HepG2 (cell line): ENCODE data around the gene CDHR3. TPM values are rescaled to one million over a fixed set of nuclear protein-coding genes. Genes with fewer than 3 reads are reported as not detected.

Source experiments
- KDM2A ChIP-seq: sonication (generic); formaldehyde crosslinking; IDR thresholded peaks from 2 replicates; pipeline ENCODE4 v1.4.0; 2020; ENCODE audit warnings: low read depth, missing genetic modification reagents, borderline replicate concordance
- PCBP2 ChIP-seq: fragments of 200-400 bp; formaldehyde crosslinking; optimal IDR thresholded peaks from 2 replicates; pipeline ENCODE3; 2018; ENCODE audit warnings: low read length, low read depth; ENCODE audit not compliant: poor library complexity, severe bottlenecking
- ZFP41 ChIP-seq: sonication (generic); formaldehyde crosslinking; IDR thresholded peaks from 2 replicates; pipeline ENCODE4 v1.4.0; 2020; ENCODE audit warnings: mild to moderate bottlenecking, missing genetic modification reagents, borderline replicate concordance
- ZNF484 ChIP-seq: sonication (generic); formaldehyde crosslinking; IDR thresholded peaks from 2 replicates; pipeline ENCODE4 v1.5.1; 2020; ENCODE audit warnings: mild to moderate bottlenecking, low read depth, missing genetic modification reagents, borderline replicate concordance
- ZNF687 ChIP-seq: sonication (generic); formaldehyde crosslinking; IDR thresholded peaks from 2 replicates; pipeline ENCODE4 v1.5.1; 2020; ENCODE audit warnings: mild to moderate bottlenecking, missing genetic modification reagents, moderate library complexity
- ZNF773 ChIP-seq: sonication (generic); formaldehyde crosslinking; IDR thresholded peaks from 2 replicates; pipeline ENCODE4 v1.4.0; 2020; ENCODE audit warnings: missing genetic modification reagents, borderline replicate concordance
- ZUFSP ChIP-seq: sonication (generic); formaldehyde crosslinking; IDR thresholded peaks from 2 replicates; pipeline ENCODE4 v1.9.0; 2021; ENCODE audit warnings: missing genetic modification reagents, mild to moderate bottlenecking, borderline replicate concordance
- polyA plus RNA-seq, 8 experiments: library from polyadenylated mRNA; depleted of rRNA in 3 of 8; stranded (reverse) in 7 of 8; unstranded in 1 of 8; fragments of >200 nt; fragmentation: Illumina TruSeq in 4 of 8; extraction: Trizol in 4 of 8; gene quantifications; 2 replicates each; pipeline versions ENCODE4 v1.2.1 to v1.2.3, GENCODE V29; 2011 to 2016; ENCODE audit warnings: low read depth in 4 of 8, missing spikeins in 1 of 8, mixed read lengths in 1 of 8; ENCODE audit not compliant: insufficient read depth in 1 of 8
- total RNA-seq, 5 experiments: library from RNA; depleted of rRNA; stranded (reverse); fragments of >200 nt; fragmentation: Illumina TruSeq; extraction: Trizol; gene quantifications; 2 replicates each; pipeline ENCODE4 v1.2.3, GENCODE V29; 2016; ENCODE audit warnings: low read depth in 1 of 5
- TF ChIP-seq, protein P1 (sequence below): sonication (generic); formaldehyde crosslinking; IDR thresholded peaks from 2 replicates; pipeline ENCODE4 v1.5.1; 2020; ENCODE audit warnings: mild to moderate bottlenecking, missing genetic modification reagents, borderline replicate concordance
- TF ChIP-seq, protein P2 (sequence below): IDR thresholded peaks from 2 replicates; pipeline ENCODE4 v1.4.0; 2020; ENCODE audit warnings: mild to moderate bottlenecking, missing genetic modification reagents
- TF ChIP-seq, protein P3 (sequence below): sonication (generic); formaldehyde crosslinking; IDR thresholded peaks from 2 replicates; pipeline ENCODE4 v1.8.0; 2023; ENCODE audit warnings: mild to moderate bottlenecking, missing genetic modification reagents

Gene CDHR3
- total and polyA plus RNA-seq, 2 of the 13 experiments (the other 11 are each of a cell fraction or from before 2014, with no cell fraction given), result 6.5 to 11.8 TPM

DNA sequence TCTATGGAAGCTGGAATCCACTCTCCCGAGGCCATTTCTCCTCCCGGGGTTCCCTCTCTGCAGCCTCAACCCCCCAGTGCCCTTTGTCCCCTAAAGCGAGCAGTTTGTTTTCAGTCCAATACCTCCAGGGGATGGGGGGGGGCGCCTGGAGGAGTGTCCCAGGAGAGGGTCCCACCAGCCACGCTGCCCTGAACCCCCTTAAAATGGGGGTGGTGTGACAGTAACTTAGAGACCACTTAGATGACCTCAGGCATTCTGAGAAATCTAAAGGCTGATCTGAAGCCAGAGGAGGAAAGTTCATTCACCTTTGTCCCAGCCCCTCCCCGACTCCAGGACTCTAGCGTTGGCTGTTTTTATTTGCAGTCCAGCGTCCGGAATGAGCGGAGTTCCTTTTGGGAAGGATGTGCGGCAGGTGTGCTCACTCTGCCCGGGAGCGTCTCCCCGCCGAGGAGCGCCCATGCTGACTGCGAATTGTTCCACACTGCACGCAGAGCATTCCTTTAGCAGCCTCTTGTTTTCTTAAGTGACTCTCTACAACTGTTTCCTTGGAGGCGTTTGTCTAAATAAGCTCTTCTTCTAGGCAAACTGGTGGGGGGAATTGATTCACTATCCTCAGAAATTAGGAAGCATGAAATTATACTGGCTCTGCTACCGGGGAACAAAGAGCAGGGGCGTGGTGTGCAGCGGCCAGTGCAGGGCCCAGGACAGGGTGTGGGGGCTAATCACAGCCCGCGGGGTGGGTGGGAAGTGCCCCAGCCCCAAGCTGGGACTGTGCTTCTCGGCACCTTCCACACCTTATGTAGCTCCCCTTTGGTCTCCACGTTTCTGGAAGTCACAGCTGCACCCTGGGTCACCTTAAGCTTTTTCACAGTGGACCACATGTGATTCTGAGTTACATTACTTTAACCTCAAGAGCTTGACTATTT lies 102.8 kb downstream of the CDHR3 start (continued):
- TF ChIP-seq, protein P1, sequence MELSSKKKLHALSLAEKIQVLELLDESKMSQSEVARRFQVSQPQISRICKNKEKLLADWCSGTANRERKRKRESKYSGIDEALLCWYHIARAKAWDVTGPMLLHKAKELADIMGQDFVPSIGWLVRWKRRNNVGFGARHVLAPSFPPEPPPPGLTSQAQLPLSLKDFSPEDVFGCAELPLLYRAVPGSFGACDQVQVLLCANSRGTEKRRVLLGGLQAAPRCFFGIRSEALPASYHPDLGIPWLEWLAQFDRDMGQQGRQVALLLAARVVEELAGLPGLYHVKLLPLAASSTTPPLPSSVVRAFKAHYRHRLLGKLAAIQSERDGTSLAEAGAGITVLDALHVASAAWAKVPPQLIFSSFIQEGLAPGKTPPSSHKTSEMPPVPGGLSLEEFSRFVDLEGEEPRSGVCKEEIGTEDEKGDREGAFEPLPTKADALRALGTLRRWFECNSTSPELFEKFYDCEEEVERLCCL, result no peak
- TF ChIP-seq, protein P2, sequence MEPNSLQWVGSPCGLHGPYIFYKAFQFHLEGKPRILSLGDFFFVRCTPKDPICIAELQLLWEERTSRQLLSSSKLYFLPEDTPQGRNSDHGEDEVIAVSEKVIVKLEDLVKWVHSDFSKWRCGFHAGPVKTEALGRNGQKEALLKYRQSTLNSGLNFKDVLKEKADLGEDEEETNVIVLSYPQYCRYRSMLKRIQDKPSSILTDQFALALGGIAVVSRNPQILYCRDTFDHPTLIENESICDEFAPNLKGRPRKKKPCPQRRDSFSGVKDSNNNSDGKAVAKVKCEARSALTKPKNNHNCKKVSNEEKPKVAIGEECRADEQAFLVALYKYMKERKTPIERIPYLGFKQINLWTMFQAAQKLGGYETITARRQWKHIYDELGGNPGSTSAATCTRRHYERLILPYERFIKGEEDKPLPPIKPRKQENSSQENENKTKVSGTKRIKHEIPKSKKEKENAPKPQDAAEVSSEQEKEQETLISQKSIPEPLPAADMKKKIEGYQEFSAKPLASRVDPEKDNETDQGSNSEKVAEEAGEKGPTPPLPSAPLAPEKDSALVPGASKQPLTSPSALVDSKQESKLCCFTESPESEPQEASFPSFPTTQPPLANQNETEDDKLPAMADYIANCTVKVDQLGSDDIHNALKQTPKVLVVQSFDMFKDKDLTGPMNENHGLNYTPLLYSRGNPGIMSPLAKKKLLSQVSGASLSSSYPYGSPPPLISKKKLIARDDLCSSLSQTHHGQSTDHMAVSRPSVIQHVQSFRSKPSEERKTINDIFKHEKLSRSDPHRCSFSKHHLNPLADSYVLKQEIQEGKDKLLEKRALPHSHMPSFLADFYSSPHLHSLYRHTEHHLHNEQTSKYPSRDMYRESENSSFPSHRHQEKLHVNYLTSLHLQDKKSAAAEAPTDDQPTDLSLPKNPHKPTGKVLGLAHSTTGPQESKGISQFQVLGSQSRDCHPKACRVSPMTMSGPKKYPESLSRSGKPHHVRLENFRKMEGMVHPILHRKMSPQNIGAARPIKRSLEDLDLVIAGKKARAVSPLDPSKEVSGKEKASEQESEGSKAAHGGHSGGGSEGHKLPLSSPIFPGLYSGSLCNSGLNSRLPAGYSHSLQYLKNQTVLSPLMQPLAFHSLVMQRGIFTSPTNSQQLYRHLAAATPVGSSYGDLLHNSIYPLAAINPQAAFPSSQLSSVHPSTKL (CRISPR knock-in tag), result 0 out of 2 replicates have a peak, but pooled peaks have one; percentile 10
- TF ChIP-seq ZFP41 (no peak), KDM2A (CRISPR knock-in tag) (no peak), ZNF484 (no peak), ZNF773 (no peak), ZUFSP (no peak), PCBP2 (no peak), ZNF687 (CRISPR knock-in tag) (0 out of 2 replicates have a peak, but pooled peaks have one; percentile 32)
- TF ChIP-seq, protein P3, sequence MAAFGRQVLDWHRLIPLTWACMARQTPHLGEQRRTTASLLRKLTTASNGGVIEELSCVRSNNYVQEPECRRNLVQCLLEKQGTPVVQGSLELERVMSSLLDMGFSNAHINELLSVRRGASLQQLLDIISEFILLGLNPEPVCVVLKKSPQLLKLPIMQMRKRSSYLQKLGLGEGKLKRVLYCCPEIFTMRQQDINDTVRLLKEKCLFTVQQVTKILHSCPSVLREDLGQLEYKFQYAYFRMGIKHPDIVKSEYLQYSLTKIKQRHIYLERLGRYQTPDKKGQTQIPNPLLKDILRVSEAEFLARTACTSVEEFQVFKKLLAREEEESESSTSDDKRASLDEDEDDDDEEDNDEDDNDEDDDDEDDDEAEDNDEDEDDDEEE (CRISPR knock-in tag), result 0 out of 2 replicates have a peak, but pooled peaks have one; percentile 16
